Effector memory CD4-positive, alpha-beta T cell (primary cell): ENCODE data around the gene C2orf92.
A peak's percentile ranks its signal among the peaks of the same experiment; 100 is the strongest.
"Not testable (repeated sequence)": the region's sequence is repeated elsewhere in the genome, so short reads cannot be mapped to it uniquely, and the experiment has no call there.

Experiments
- DNase-seq, 3 donors: peaks; one replicate each; pipeline ENCODE4 v3.0.0-alpha.2; 2020
- H3K27ac ChIP-seq: 2 replicates; pipeline ENCODE4 v1.7.0; 2013; ENCODE audit warnings: mild to moderate bottlenecking, low read length, moderate library complexity; ENCODE audit not compliant: insufficient read depth, poor library complexity, severe bottlenecking
- H3K27me3 ChIP-seq: replicated peaks from 2 replicates; pipeline ENCODE4 v1.7.0; 2013; ENCODE audit warnings: mild to moderate bottlenecking, low read length; ENCODE audit not compliant: insufficient read depth, control insufficient read depth, poor library complexity, severe bottlenecking
- H3K36me3 ChIP-seq: 2 replicates; pipeline ENCODE4 v1.7.0; 2013; ENCODE audit warnings: mild to moderate bottlenecking, low read length, moderate library complexity; ENCODE audit not compliant: control insufficient read depth, insufficient read depth
- H3K4me1 ChIP-seq: 2 replicates; pipeline ENCODE4 v1.7.0; 2013; ENCODE audit warnings: low read length, mild to moderate bottlenecking; ENCODE audit not compliant: control insufficient read depth, insufficient read depth, poor library complexity, severe bottlenecking
- H3K4me3 ChIP-seq: 2 replicates; pipeline ENCODE4 v1.7.0; 2013; ENCODE audit warnings: low read length, low read depth, mild to moderate bottlenecking; ENCODE audit not compliant: insufficient read depth, poor library complexity, severe bottlenecking
- H3K9me3 ChIP-seq: 2 replicates; pipeline ENCODE4 v1.7.0; 2013; ENCODE audit warnings: mild to moderate bottlenecking, low read length, moderate library complexity; ENCODE audit not compliant: control insufficient read depth
- total RNA-seq, 3 donors: gene quantifications; one replicate each; lab custom pipeline; 2026; lab: John Stamatoyannopoulos, UW

The C2orf92 gene
- 7.8 to 13.9 (median 10.5) reads per million in 3 donors for total RNA-seq

GRCh38 chr2:97669448-97669847, at the start of gene C2orf92:
TSS of gene C2orf92 (plus strand) at chr2:97669713. CDS start at chr2:97669789, 76 bp downstream.
- no peaks in the 10 kb centered on the region for H3K9me3 ChIP-seq
- no peak within 1 kb of the TSS for H3K4me3 ChIP-seq
- peaks cover 4% of the 10 kb centered on the region for H3K4me1 ChIP-seq
- DNase-seq = no peak
- no peaks in the 10 kb centered on the region for H3K27me3 ChIP-seq
- H3K36me3 ChIP-seq = no peaks in the 10 kb centered on the region
- H3K27ac ChIP-seq = no peak within 1 kb of the TSS

DNA sequence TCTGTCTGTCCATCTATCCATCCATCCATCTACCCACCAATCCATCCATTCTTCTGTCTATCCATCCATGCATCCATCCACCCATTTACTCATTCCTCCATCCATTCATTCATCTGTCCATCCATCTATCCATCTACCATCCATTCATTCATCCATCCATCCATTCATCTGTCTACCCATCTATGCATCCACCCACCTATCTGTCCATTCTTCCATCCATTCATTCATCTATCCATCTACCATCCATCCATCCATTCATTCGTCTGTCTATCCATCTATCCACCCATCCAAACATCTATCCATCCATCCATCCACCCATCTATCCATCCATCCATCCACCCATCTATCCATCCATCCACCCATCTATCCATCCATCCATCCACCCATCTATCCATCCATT, 49.0 kb upstream of the C2orf92 start:
- not testable (repeated sequence) for H3K4me3 ChIP-seq, DNase-seq, H3K9me3 ChIP-seq, H3K27ac ChIP-seq, H3K36me3 ChIP-seq, H3K4me1 ChIP-seq, H3K27me3 ChIP-seq

- H3K9me3 ChIP-seq, H3K36me3 ChIP-seq, DNase-seq, H3K4me1 ChIP-seq, H3K4me3 ChIP-seq, H3K27me3 ChIP-seq, H3K27ac ChIP-seq: not testable (repeated sequence)
Measured at GRCh38 chr2:97622976-97623375, 46.5 kb upstream of the C2orf92 start.

DNA sequence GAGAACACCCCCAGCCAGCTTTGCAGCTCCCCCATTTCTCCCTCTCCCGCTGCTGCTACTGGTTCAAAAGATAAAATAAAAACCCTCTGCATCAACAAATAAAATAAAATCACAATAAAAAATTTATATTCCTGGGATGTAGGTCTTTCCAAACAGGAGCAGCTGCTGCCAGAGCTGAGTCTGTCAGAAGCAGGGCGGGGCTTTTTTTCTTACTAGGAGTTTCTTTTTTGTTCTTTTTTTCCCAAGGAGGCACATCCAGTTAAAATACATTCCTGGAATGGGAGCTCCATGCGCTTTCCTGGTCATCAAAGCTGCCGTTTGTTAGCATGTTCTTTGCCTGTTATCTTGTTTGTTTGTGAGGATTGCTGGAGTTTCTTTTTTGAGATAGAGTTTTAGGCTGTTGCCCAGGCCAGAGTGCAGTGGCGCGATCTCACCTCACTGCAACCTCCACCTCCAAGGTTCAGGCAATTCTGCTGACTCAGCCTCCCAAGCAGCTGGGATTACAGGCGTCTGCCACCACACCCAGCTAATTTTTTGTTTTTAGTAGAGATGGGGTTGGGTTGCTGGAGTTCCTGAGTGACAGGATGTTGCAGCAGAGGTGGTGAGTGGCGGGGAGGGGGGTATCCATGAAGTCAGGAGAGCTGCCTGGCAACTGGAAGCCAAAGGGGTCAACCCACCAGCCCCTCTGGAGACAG, 44.0 kb upstream of the C2orf92 start:
- H3K4me3 ChIP-seq, H3K27me3 ChIP-seq, DNase-seq, H3K36me3 ChIP-seq, H3K4me1 ChIP-seq, H3K27ac ChIP-seq, H3K9me3 ChIP-seq: not testable (repeated sequence)

- not testable (repeated sequence) for H3K4me1 ChIP-seq, H3K27ac ChIP-seq, H3K27me3 ChIP-seq, DNase-seq, H3K4me3 ChIP-seq, H3K36me3 ChIP-seq, H3K9me3 ChIP-seq
Measured at GRCh38 chr2:97626049-97626430, 43.5 kb upstream of the C2orf92 start.

- no peaks in the 10 kb centered on the region for H3K27me3 ChIP-seq
- no peak for DNase-seq
- no peak overlapping the region for H3K27ac ChIP-seq
- no peak overlapping the region for H3K4me3 ChIP-seq
- H3K36me3 ChIP-seq = peaks cover 20% of the 10 kb centered on the region
- H3K4me1 ChIP-seq = peaks cover 15% of the 10 kb centered on the region
- H3K9me3 ChIP-seq = no peaks in the 10 kb centered on the region
Measured at GRCh38 chr2:97644023-97644717, 25.3 kb upstream of the C2orf92 start.

GRCh38 chr2:97645112-97645694, 24.3 kb upstream of the C2orf92 start:
- Histone ChIP-seq H3K4me3 (peak overlapping the region; percentile 81), H3K9me3 (no peaks in the 10 kb centered on the region), H3K36me3 (peaks cover 22% of the 10 kb centered on the region), H3K27ac (peak overlapping the region; percentile 85), H3K4me1 (peaks cover 15% of the 10 kb centered on the region), H3K27me3 (no peaks in the 10 kb centered on the region)
- DNase-seq = no peak

GRCh38 chr2:97645695-97646629, 23.6 kb upstream of the C2orf92 start, which contains the start of gene COX5B:
TSS of gene COX5B (plus strand) at chr2:97646062. CDS start at chr2:97646087, 25 bp downstream.
- Histone ChIP-seq H3K27ac (peak within 1 kb of the TSS; percentile 85), H3K4me1 (peaks cover 15% of the 10 kb centered on the region), H3K27me3 (no peaks in the 10 kb centered on the region), H3K9me3 (no peaks in the 10 kb centered on the region), H3K4me3 (peak within 1 kb of the TSS; percentile 81), H3K36me3 (peaks cover 22% of the 10 kb centered on the region)
- peak; percentile 97 to 98 (median 98) for DNase-seq

GRCh38 chr2:97646977-97647376, 22.5 kb upstream of the C2orf92 start:
- H3K4me3 ChIP-seq = peak overlapping the region; percentile 81
- peak overlapping the region; percentile 14 for H3K27ac ChIP-seq
- DNase-seq = no peak
- H3K9me3 ChIP-seq = no peaks in the 10 kb centered on the region
- peaks cover 22% of the 10 kb centered on the region for H3K36me3 ChIP-seq
- H3K27me3 ChIP-seq = no peaks in the 10 kb centered on the region
- peaks cover 15% of the 10 kb centered on the region for H3K4me1 ChIP-seq
